GM23338 (cell line): Measurements from ENCODE around the gene PAFAH2.
"Not testable (repeated sequence)": the region's sequence is repeated elsewhere in the genome, so short reads cannot be mapped to it uniquely, and the experiment has no call there.

Experiments
- CTCF ChIP-seq, 2 experiments: fragments of 200-600 bp in 1 of 2; sonication (generic) in 1 of 2; conservative IDR thresholded peaks; 2 replicates each; pipeline versions ENCODE4 v1.5.1 to v1.6.1; 2016 to 2017; ENCODE audit warnings: antibody characterized with exemption in 2 of 2, low read depth in 2 of 2, mild to moderate bottlenecking in 2 of 2, moderate library complexity in 1 of 2
- ETS1 ChIP-seq: IDR thresholded peaks from 2 replicates; pipeline ENCODE4 v1.6.1; 2016; ENCODE audit warnings: antibody characterized with exemption
- EZH2 ChIP-seq: fragments of 200-600 bp; sonication (generic); IDR thresholded peaks from one replicate; pipeline ENCODE4 v1.8.0; 2017; ENCODE audit warnings: antibody characterized with exemption, mild to moderate bottlenecking, low read depth; ENCODE audit not compliant: unreplicated experiment

- not testable (repeated sequence) for TF ChIP-seq CTCF (conservative IDR thresholded peaks at IDR 0.05; ENCODE audit: low read depth in 2 of 2); EZH2; ETS1
Measured at GRCh38 chr1:25932811-25933400, 65.0 kb downstream of the PAFAH2 start.
